Prostate gland (tissue), 2 donors: Measurements from ENCODE around the gene HBP1. TPM values are rescaled to one million over a fixed set of nuclear protein-coding genes. Genes with fewer than 3 reads are reported as not detected.

Experiments
- DNase-seq: peaks from one replicate; pipeline ENCODE4 v3.0.0-alpha.2; 2019; ENCODE audit warnings: low spot score
- H3K27ac ChIP-seq, 2 donors: fragments of 200-600 bp; sonication (generic); 2 replicates each; pipeline ENCODE4 v1.5.1; 2017 to 2019
- H3K27me3 ChIP-seq: fragments of 200-600 bp; sonication (generic); replicated peaks from 2 replicates; pipeline ENCODE4 v1.5.1; 2019; ENCODE audit not compliant: insufficient read depth
- H3K36me3 ChIP-seq, 2 donors: fragments of 200-600 bp; sonication (generic); 1 replicate in 1 of 2; 2 replicates in 1 of 2; pipeline versions ENCODE4 v1.5.1 to v1.8.1; 2017 to 2019
- H3K4me1 ChIP-seq: fragments of 200-600 bp; sonication (generic); replicated peaks from 2 replicates; pipeline ENCODE4 v1.5.1; 2019
- H3K4me3 ChIP-seq, 2 donors: fragments of 200-600 bp; sonication (generic); 2 replicates each; pipeline ENCODE4 v1.5.1; 2017 to 2019
- H3K9me3 ChIP-seq: fragments of 200-600 bp; sonication (generic); 2 replicates; pipeline ENCODE4 v1.5.1; 2017
- CTCF ChIP-seq, 4 experiments: fragments of 200-600 bp in 2 of 4; fragments of 450-650 bp in 2 of 4; sonication (generic) in 2 of 4; IDR thresholded peaks; 1 replicate in 3 of 4; 2 replicates in 1 of 4; pipeline ENCODE4 v1.5.1; 2016 to 2019; ENCODE audit warnings: antibody characterized with exemption in 4 of 4, mild to moderate bottlenecking in 2 of 4, moderate library complexity in 2 of 4
- POLR2A ChIP-seq: fragments of 450-650 bp; IDR thresholded peaks from one replicate; pipeline ENCODE4 v1.6.1; 2016; ENCODE audit warnings: antibody characterized with exemption, mild to moderate bottlenecking
- POLR2AphosphoS5 ChIP-seq: sonication (generic); formaldehyde crosslinking; IDR thresholded peaks from one replicate; pipeline ENCODE4 v1.6.1; 2017; ENCODE audit warnings: antibody characterized with exemption
- WGBS: methylation state at CpG from one replicate; pipeline ENCODE4 v1.1.5; 2018; 5-methylcytosine and 5-hydroxymethylcytosine counted together
- intact Hi-C: fragments of 100-400 bp; cut with DNase I; formaldehyde crosslinking; loops from one replicate; pipeline ENCODE4 v1.14.2; 2022
- total RNA-seq, 2 donors: library from RNA; depleted of rRNA; stranded (reverse); fragments of >200 nt; gene quantifications; one replicate each; pipeline ENCODE4 v1.1.0, GENCODE V29; 2016

Gene HBP1
- total RNA-seq, 2 donors from 2014 or later, result 91.3 to 109 TPM

GRCh38 chr7:107167483-107168232 is 1.1 kb upstream of the HBP1 start:
- H3K27ac ChIP-seq, result peak overlapping the region; percentile 96 to 100
- H3K36me3 ChIP-seq, result no peaks in the 10 kb centered on the region
- TF ChIP-seq POLR2A (no peak), POLR2AphosphoS5 (no peak), CTCF (IDR thresholded peaks at IDR 0.05) (peak in 3 of 4 experiments; percentile 23 to 53 (median 33))
- peaks cover 3% of the 10 kb centered on the region for H3K4me1 ChIP-seq
- H3K27me3 ChIP-seq, result no peaks in the 10 kb centered on the region
- under 1% methylated on average over 15 of the region's 15 CpGs for WGBS
- peak overlapping the region; percentile 33 to 47 for H3K4me3 ChIP-seq
- intact Hi-C loops, result no loop called here
- H3K9me3 ChIP-seq, result no peaks in the 10 kb centered on the region
- DNase-seq, result peak; percentile 69

- intact Hi-C loops, result no loop called here
- peaks cover 3% of the 10 kb centered on the region for H3K4me1 ChIP-seq
- TF ChIP-seq CTCF (IDR thresholded peaks at IDR 0.05) (peak in 2 of 4 experiments; percentile 28 to 42), POLR2AphosphoS5 (peak; percentile 96), POLR2A (peak; percentile 77)
- H3K9me3 ChIP-seq, result no peaks in the 10 kb centered on the region
- H3K27ac ChIP-seq, result peak overlapping the region; percentile 100
- no peaks in the 10 kb centered on the region for H3K27me3 ChIP-seq
- H3K36me3 ChIP-seq, result no peaks in the 10 kb centered on the region
- DNase-seq, result peak; percentile 98
- under 1% methylated on average over 60 of the region's 73 CpGs for WGBS
- H3K4me3 ChIP-seq, result peak overlapping the region; percentile 94 to 95
Measured at GRCh38 chr7:107169120-107170050, 582 bp downstream of the HBP1 start.

GRCh38 chr7:107170051-107170915 is 1.5 kb downstream of the HBP1 start:
- peaks cover 3% of the 10 kb centered on the region for H3K4me1 ChIP-seq
- H3K9me3 ChIP-seq, result no peaks in the 10 kb centered on the region
- no peak for DNase-seq
- H3K4me3 ChIP-seq, result peak overlapping the region; percentile 94 to 95
- intact Hi-C loops, result no loop called here
- 11% methylated on average over 13 of the region's 13 CpGs for WGBS
- H3K27me3 ChIP-seq, result no peaks in the 10 kb centered on the region
- H3K27ac ChIP-seq, result peak overlapping the region; percentile 100
- no peaks in the 10 kb centered on the region for H3K36me3 ChIP-seq
- no peak for TF ChIP-seq POLR2AphosphoS5
- TF ChIP-seq CTCF (IDR thresholded peaks at IDR 0.05), result no peak
- no peak for TF ChIP-seq POLR2A

- Histone ChIP-seq H3K4me1 (peaks cover 3% of the 10 kb centered on the region), H3K9me3 (no peaks in the 10 kb centered on the region), H3K36me3 (no peaks in the 10 kb centered on the region), H3K27me3 (no peaks in the 10 kb centered on the region), H3K27ac (peak overlapping the region in 1 of 2 donors; percentile 5), H3K4me3 (no peak overlapping the region)
- 91% methylated on average over 12 of the region's 12 CpGs for WGBS
- DNase-seq, result no peak
- no peak for TF ChIP-seq CTCF (IDR thresholded peaks at IDR 0.05)
- no peak for TF ChIP-seq POLR2AphosphoS5
- TF ChIP-seq POLR2A, result no peak
- intact Hi-C loops, result no loop called here
Measured at GRCh38 chr7:107171496-107171895, 2.7 kb downstream of the HBP1 start.
